ENCODE results near the gene SPTY2D1.
"Not testable (repeated sequence)": the region's sequence is repeated elsewhere in the genome, so short reads cannot be mapped to it uniquely, and the experiment has no call there.

SPTY2D1 gene

GRCh38 chr11:18634140-18635032, at the start of gene SPTY2D1:
SPTY2D1 (minus strand) TSS chr11:18634342; CDS start chr11:18634257, 85 bp downstream.
- peak; percentile 100 for FAIRE-seq
- DNase-seq (ENCODE audit: insufficient read length, low spot score), result peak; percentile 82

GRCh38 chr11:18682466-18682865, 48.3 kb upstream of the SPTY2D1 start:
- FAIRE-seq (no peak), DNase-seq (ENCODE audit: insufficient read length, low spot score) (no peak)

GRCh38 chr11:18681949-18682348, 47.8 kb upstream of the SPTY2D1 start:
- DNase-seq (ENCODE audit: insufficient read length, low spot score); FAIRE-seq: not testable (repeated sequence)

GRCh38 chr11:18677560-18677959, 43.4 kb upstream of the SPTY2D1 start:
- no peak for FAIRE-seq

GRCh38 chr11:18676803-18677202, 42.7 kb upstream of the SPTY2D1 start:
- DNase-seq (ENCODE audit: insufficient read length, low spot score) (no peak), FAIRE-seq (no peak)

More at GRCh38 chr11:18677560-18677959, 43.4 kb upstream of the SPTY2D1 start:
- no peak for DNase-seq (ENCODE audit: insufficient read length, low spot score)

- not testable (repeated sequence) for FAIRE-seq; DNase-seq (ENCODE audit: insufficient read length, low spot score)
These were observed 38.1 kb upstream of the SPTY2D1 start for GRCh38 chr11:18672209-18672608.

GRCh38 chr11:18671246-18671645, 37.1 kb upstream of the SPTY2D1 start:
- FAIRE-seq, result no peak
- no peak for DNase-seq (ENCODE audit: insufficient read length, low spot score)

- FAIRE-seq (no peak), DNase-seq (ENCODE audit: insufficient read length, low spot score) (no peak)
These were observed 35.6 kb upstream of the SPTY2D1 start for GRCh38 chr11:18669711-18670110.

- no peak for FAIRE-seq
- DNase-seq (ENCODE audit: insufficient read length, low spot score), result no peak
These were observed 35.1 kb upstream of the SPTY2D1 start for GRCh38 chr11:18669219-18669596.

- FAIRE-seq (no peak), DNase-seq (ENCODE audit: insufficient read length, low spot score) (no peak)
These were observed 34.0 kb upstream of the SPTY2D1 start for GRCh38 chr11:18668131-18668530.

GRCh38 chr11:18665353-18665872, 31.3 kb upstream of the SPTY2D1 start:
- DNase-seq (ENCODE audit: insufficient read length, low spot score); FAIRE-seq: not testable (repeated sequence)

- FAIRE-seq (no peak), DNase-seq (ENCODE audit: insufficient read length, low spot score) (no peak)
These were observed 23.5 kb upstream of the SPTY2D1 start for GRCh38 chr11:18657673-18658072.

GRCh38 chr11:18650859-18651557, 16.9 kb upstream of the SPTY2D1 start:
- FAIRE-seq (no peak), DNase-seq (ENCODE audit: insufficient read length, low spot score) (peak; percentile 43)

- DNase-seq (ENCODE audit: insufficient read length, low spot score), result no peak
- FAIRE-seq, result no peak
These were observed 16.2 kb upstream of the SPTY2D1 start for GRCh38 chr11:18650353-18650752.

GRCh38 chr11:18643034-18643433, 8.9 kb upstream of the SPTY2D1 start:
- DNase-seq (ENCODE audit: insufficient read length, low spot score); FAIRE-seq: not testable (repeated sequence)

GRCh38 chr11:18641677-18642076, 7.5 kb upstream of the SPTY2D1 start:
- FAIRE-seq, result no peak

GRCh38 chr11:18633256-18634139, 644 bp downstream of the SPTY2D1 start:
- peak; percentile 40 for DNase-seq (ENCODE audit: insufficient read length, low spot score)
- peak; percentile 94 for FAIRE-seq

More at GRCh38 chr11:18641677-18642076, 7.5 kb upstream of the SPTY2D1 start:
- DNase-seq (ENCODE audit: insufficient read length, low spot score), result no peak

- DNase-seq (ENCODE audit: insufficient read length, low spot score), result no peak
- no peak for FAIRE-seq
These were observed 1.3 kb downstream of the SPTY2D1 start for GRCh38 chr11:18632841-18633240.

GRCh38 chr11:18624161-18624560, 10.0 kb downstream of the SPTY2D1 start:
- DNase-seq (ENCODE audit: insufficient read length, low spot score) (no peak), FAIRE-seq (no peak)

GRCh38 chr11:18623707-18624106, 10.4 kb downstream of the SPTY2D1 start:
- DNase-seq (ENCODE audit: insufficient read length, low spot score) (no peak), FAIRE-seq (no peak)
